Upper lobe of left lung (tissue), 6 donors: Measurements from ENCODE around the gene CAMK1D. TPM values are rescaled to one million over a fixed set of nuclear protein-coding genes. Genes with fewer than 3 reads are reported as not detected.

ENCODE experiments used
- ATAC-seq, 2 donors: fragments of 200-7000 bp; cut with Tn5 transposase; one replicate each; pipeline ENCODE4 v1.9.1; 2022; ENCODE audit warnings: mild to moderate bottlenecking in 2 of 2, moderate library complexity in 2 of 2; ENCODE audit not compliant: low FRiP score in 2 of 2
- DNase-seq, 2 donors: peaks; one replicate each; pipeline ENCODE4 v3.0.0-alpha.2; 2019 to 2020
- H3K27ac ChIP-seq, 4 donors: fragments of 200-600 bp; sonication (generic); one replicate each; pipeline ENCODE4 v1.5.1; 2016 to 2019
- H3K27me3 ChIP-seq, 4 donors: fragments of 200-600 bp; sonication (generic); one replicate each; pipeline ENCODE4 v1.5.1; 2017 to 2019
- H3K36me3 ChIP-seq, 4 donors: fragments of 200-600 bp; sonication (generic); one replicate each; pipeline ENCODE4 v1.5.1; 2016 to 2019
- H3K4me1 ChIP-seq, 4 donors: fragments of 200-600 bp; sonication (generic); one replicate each; pipeline ENCODE4 v1.5.1; 2018 to 2019
- H3K4me3 ChIP-seq, 4 donors: fragments of 200-600 bp; sonication (generic); one replicate each; pipeline ENCODE4 v1.5.1; 2017 to 2019; ENCODE audit warnings: mild to moderate bottlenecking in 2 of 4, moderate library complexity in 1 of 4
- H3K9me3 ChIP-seq, 4 donors: fragments of 200-600 bp; sonication (generic); one replicate each; pipeline ENCODE4 v1.5.1; 2018 to 2019
- CTCF ChIP-seq, 6 experiments: fragments of 450-650 bp in 4 of 6; fragments of 200-600 bp in 2 of 6; sonication (generic) in 2 of 6; IDR thresholded peaks; one replicate each; pipeline ENCODE4 v1.5.1; 2016 to 2019; ENCODE audit warnings: antibody characterized with exemption in 6 of 6
- EP300 ChIP-seq, 4 donors: sonication (generic); formaldehyde crosslinking; IDR thresholded peaks; one replicate each; pipeline ENCODE4 v1.5.1; 2017; ENCODE audit warnings: antibody characterized with exemption in 4 of 4, control low read depth in 2 of 4
- POLR2A ChIP-seq, 4 donors: fragments of 450-650 bp; IDR thresholded peaks; one replicate each; pipeline ENCODE4 v1.5.1; 2016 to 2017; ENCODE audit warnings: antibody characterized with exemption in 4 of 4, mild to moderate bottlenecking in 2 of 4
- POLR2AphosphoS5 ChIP-seq, 2 donors: sonication (generic); formaldehyde crosslinking; IDR thresholded peaks; one replicate each; pipeline ENCODE4 v1.5.1; 2017; ENCODE audit warnings: antibody characterized with exemption in 2 of 2
- WGBS, 2 donors: methylation state at CpG; one replicate each; pipeline ENCODE4 v1.1.5; 2017 to 2018; 5-methylcytosine and 5-hydroxymethylcytosine counted together
- total RNA-seq, 6 donors: library from RNA; depleted of rRNA in 4 of 6; stranded (reverse); fragments of >200 nt in 4 of 6; gene quantifications; one replicate each; pipeline versions ENCODE4 v1.1.0 to v1.2.1, GENCODE V29; 2016 to 2021
- donor health status: DM: no; HTN: no; CAD: no; lungs with moderate emphysema.
- donor health status: DM: no; HTN: yes; CAD: no; lungs with severe emphysema.

The CAMK1D gene
- total RNA-seq, 6 donors from 2014 or later: 6.2 to 29.2 (median 19.0) TPM

GRCh38 chr10:12716042-12716441 is 366.7 kb downstream of the CAMK1D start:
- Histone ChIP-seq H3K4me3 (no peak overlapping the region), H3K27me3 (no peaks in the 10 kb centered on the region), H3K9me3 (no peaks in the 10 kb centered on the region), H3K27ac (no peak overlapping the region), H3K36me3 (no peaks in the 10 kb centered on the region), H3K4me1 (peaks cover 21 to 24% (median 22%) of the 10 kb centered on the region in 4 donors)
- TF ChIP-seq EP300 (IDR thresholded peaks at IDR 0.05): no peak
- TF ChIP-seq CTCF (IDR thresholded peaks at IDR 0.05): no peak
- TF ChIP-seq POLR2AphosphoS5 (IDR thresholded peaks at IDR 0.05): no peak
- TF ChIP-seq POLR2A (IDR thresholded peaks at IDR 0.05): no peak
- DNase-seq (no peak), ATAC-seq (no peak)
- 76 to 84% methylated on average over 9 of the region's 9 CpGs for WGBS, 2 donors

- no peak overlapping the region for H3K4me3 ChIP-seq
- H3K36me3 ChIP-seq: no peaks in the 10 kb centered on the region
- DNase-seq (no peak), ATAC-seq (no peak)
- TF ChIP-seq CTCF (IDR thresholded peaks at IDR 0.05) (no peak), POLR2AphosphoS5 (IDR thresholded peaks at IDR 0.05) (no peak), POLR2A (IDR thresholded peaks at IDR 0.05) (no peak)
- no peaks in the 10 kb centered on the region for H3K27me3 ChIP-seq
- H3K9me3 ChIP-seq: no peaks in the 10 kb centered on the region
- H3K27ac ChIP-seq: no peak overlapping the region
- WGBS, 2 donors: 80 to 86% methylated on average over 12 of the region's 12 CpGs
- peaks cover 22 to 25% (median 24%) of the 10 kb centered on the region in 4 donors for H3K4me1 ChIP-seq
These were observed 368.8 kb downstream of the CAMK1D start for GRCh38 chr10:12717981-12718707.

- WGBS, 2 donors: 37% methylated on average over 2 of the region's 2 CpGs
- Histone ChIP-seq H3K27ac (peak overlapping the region in 3 of 4 donors; percentile 43 to 69 (median 67)), H3K4me1 (peaks cover 22 to 25% (median 24%) of the 10 kb centered on the region in 4 donors), H3K9me3 (no peaks in the 10 kb centered on the region), H3K36me3 (no peaks in the 10 kb centered on the region), H3K27me3 (no peaks in the 10 kb centered on the region), H3K4me3 (no peak overlapping the region)
- DNase-seq (peak in 1 of 2 donors; percentile 51), ATAC-seq (peak in 1 of 2 donors; percentile 78)
- TF ChIP-seq POLR2A (IDR thresholded peaks at IDR 0.05): no peak
- TF ChIP-seq EP300 (IDR thresholded peaks at IDR 0.05): peak in 1 of 4 donors; percentile 13
These were observed 370.0 kb downstream of the CAMK1D start for GRCh38 chr10:12719365-12719764.

- Histone ChIP-seq H3K36me3 (no peaks in the 10 kb centered on the region), H3K27me3 (no peaks in the 10 kb centered on the region), H3K9me3 (no peaks in the 10 kb centered on the region), H3K27ac (peak overlapping the region in 3 of 4 donors; percentile 43 to 69 (median 67)), H3K4me3 (no peak overlapping the region), H3K4me1 (peaks cover 22 to 25% (median 24%) of the 10 kb centered on the region in 4 donors)
- ATAC-seq: peak; percentile 89 to 91
- peak; percentile 70 to 78 for TF ChIP-seq POLR2AphosphoS5 (IDR thresholded peaks at IDR 0.05)
- no peak for TF ChIP-seq CTCF (IDR thresholded peaks at IDR 0.05)
- TF ChIP-seq EP300 (IDR thresholded peaks at IDR 0.05): peak; percentile 64 to 99 (median 86)
- 47 to 56% methylated on average over 9 of the region's 9 CpGs for WGBS, 2 donors
- DNase-seq: peak in 1 of 2 donors; percentile 95
These were observed 371.1 kb downstream of the CAMK1D start for GRCh38 chr10:12720217-12720981.

GRCh38 chr10:12721334-12721733 is 372.0 kb downstream of the CAMK1D start:
- Histone ChIP-seq H3K27me3 (no peaks in the 10 kb centered on the region), H3K9me3 (no peaks in the 10 kb centered on the region), H3K36me3 (no peaks in the 10 kb centered on the region), H3K27ac (no peak overlapping the region), H3K4me1 (peaks cover 22 to 25% (median 24%) of the 10 kb centered on the region in 4 donors), H3K4me3 (no peak overlapping the region)
- 87 to 91% methylated on average over 3 of the region's 3 CpGs for WGBS, 2 donors
- no peak for TF ChIP-seq CTCF (IDR thresholded peaks at IDR 0.05)
- TF ChIP-seq EP300 (IDR thresholded peaks at IDR 0.05): no peak
- no peak for TF ChIP-seq POLR2A (IDR thresholded peaks at IDR 0.05)
- TF ChIP-seq POLR2AphosphoS5 (IDR thresholded peaks at IDR 0.05): no peak
- no peak for ATAC-seq
- no peak for DNase-seq
